Caco-2 (cell line): Measurements from ENCODE around the gene CACUL1. TPM values are rescaled to one million over a fixed set of nuclear protein-coding genes. Genes with fewer than 3 reads are reported as not detected.

Experiments
- BruUV-seq: library from RNA; stranded (reverse); fragments of 400-500 nt; replicated peaks from 2 replicates; lab custom pipeline; 2021; lab: Mats Ljungman, UMichigan
- CTCF ChIA-PET: fragments of 300-600 bp; sonication (Branson Sonifier 250); formaldehyde crosslinking; loops from one replicate; lab custom pipeline; 2022; ENCODE audit warnings: antibody characterized with exemption; lab: Charles Lee
- POLR2A ChIA-PET: fragments of 300-600 bp; sonication (Branson Sonifier 250); formaldehyde crosslinking; loops from one replicate; lab custom pipeline; 2022; ENCODE audit warnings: antibody characterized with exemption; lab: Charles Lee
- DNase-seq, 2 experiments: peaks; one replicate each; pipeline versions ENCODE4 v3.0.0 to v3.0.0-alpha.2; 2020 to 2022
- H3K27me3 ChIP-seq: replicated peaks from 2 replicates; pipeline ENCODE4 v1.6.0; 2011; ENCODE audit warnings: low read length; ENCODE audit not compliant: control insufficient read depth, insufficient read depth
- H3K36me3 ChIP-seq: 2 replicates; pipeline ENCODE4 v1.5.1; 2011; ENCODE audit warnings: low read length; ENCODE audit not compliant: control insufficient read depth, insufficient read depth
- H3K4me1 ChIP-seq: fragments of 250-450 bp; sonication (Bioruptor Pico); 2 replicates; pipeline ENCODE4 v1.5.1; 2020; ENCODE audit warnings: mild to moderate bottlenecking
- H3K4me3 ChIP-seq: 2 replicates; pipeline ENCODE4 v1.5.1; 2011; ENCODE audit warnings: low read depth, mild to moderate bottlenecking, control low read depth, low read length
- H3K9me3 ChIP-seq: fragments of 250-450 bp; sonication (Bioruptor Pico); 2 replicates; pipeline ENCODE4 v1.5.1; 2020; ENCODE audit warnings: mild to moderate bottlenecking, moderate library complexity
- H3K27ac Mint-ChIP-seq: one replicate; pipeline ENCODE4 v1.8.0; 2022; ENCODE audit warnings: mixed read lengths; ENCODE audit not compliant: unreplicated experiment
- H3K27me3 Mint-ChIP-seq: one replicate; pipeline ENCODE4 v1.8.0; 2022; ENCODE audit warnings: mixed read lengths; ENCODE audit not compliant: insufficient read depth, unreplicated experiment
- H3K36me3 Mint-ChIP-seq: one replicate; pipeline ENCODE4 v1.8.0; 2022; ENCODE audit warnings: mild to moderate bottlenecking, mixed read lengths; ENCODE audit not compliant: insufficient read depth, unreplicated experiment
- H3K4me1 Mint-ChIP-seq: one replicate; pipeline ENCODE4 v1.8.0; 2022; ENCODE audit warnings: low read depth, mixed read lengths; ENCODE audit not compliant: unreplicated experiment
- H3K4me3 Mint-ChIP-seq: one replicate; pipeline ENCODE4 v1.8.0; 2022; ENCODE audit warnings: mild to moderate bottlenecking, moderate library complexity, mixed read lengths; ENCODE audit not compliant: unreplicated experiment
- H3K9me3 Mint-ChIP-seq: one replicate; pipeline ENCODE4 v1.8.0; 2022; ENCODE audit warnings: mixed read lengths; ENCODE audit not compliant: unreplicated experiment
- intact Hi-C: fragments of 100-400 bp; cut with micrococcal nuclease; formaldehyde crosslinking; loops from one replicate; pipeline ENCODE4 v1.10.0; 2022; ENCODE audit not compliant: unreplicated experiment
- total RNA-seq: library from RNA; stranded (reverse); gene quantifications from 2 replicates; pipeline ENCODE4 v1.2.3, GENCODE V29; 2022
- TF ChIP-seq, protein P1 (sequence below), 2 experiments: fragments of 200-600 bp in 1 of 2; IDR thresholded peaks; 1 replicate in 1 of 2; 2 replicates in 1 of 2; pipeline versions ENCODE4 v1.5.1 to v1.8.0; 2011 to 2022; ENCODE audit warnings: antibody characterized with exemption in 1 of 2, control low read depth in 1 of 2, inconsistent platforms in 1 of 2, low read depth in 1 of 2, low read length in 1 of 2, mild to moderate bottlenecking in 1 of 2, moderate library complexity in 1 of 2; ENCODE audit not compliant: insufficient read depth in 1 of 2, severe bottlenecking in 1 of 2, unreplicated experiment in 1 of 2

CACUL1 gene
- total RNA-seq, 1 experiment from 2014 or later, result 39.2 TPM

DNA sequence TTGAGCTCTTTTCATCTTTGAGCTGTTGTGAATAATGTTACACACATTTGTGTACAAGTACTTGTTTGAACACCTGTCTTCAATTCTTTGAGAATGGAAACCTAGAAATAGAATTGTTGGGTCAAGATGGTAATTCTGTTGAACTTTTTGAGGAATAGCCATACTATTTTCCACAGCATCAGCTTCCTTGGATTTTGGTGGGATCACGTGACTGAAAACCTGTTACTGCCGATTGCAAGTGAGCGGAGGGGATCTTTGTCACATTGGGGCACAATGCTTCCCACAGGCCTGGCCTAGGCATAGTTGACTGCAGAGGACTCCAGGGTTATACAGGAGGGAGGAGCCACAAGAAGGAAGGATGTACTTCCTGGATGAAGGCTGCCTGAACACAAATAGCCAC is 21.3 kb upstream of the CACUL1 start:
- DNase-seq, result no peak
- H3K27me3 ChIP-seq, result no peaks in the 10 kb centered on the region
- BruUV-seq, result no TSS peak
- CTCF ChIA-PET, result no interaction called here
- no peaks in the 10 kb centered on the region for H3K36me3 Mint-ChIP-seq
- peaks cover 41% of the 10 kb centered on the region for H3K9me3 Mint-ChIP-seq
- intact Hi-C loops, result no loop called here
- no peak overlapping the region for H3K4me3 ChIP-seq
- POLR2A ChIA-PET, result no interaction called here
- no peaks in the 10 kb centered on the region for H3K27me3 Mint-ChIP-seq
- H3K36me3 ChIP-seq, result no peaks in the 10 kb centered on the region
- H3K4me1 ChIP-seq, result no peaks in the 10 kb centered on the region
- no peak overlapping the region for H3K4me3 Mint-ChIP-seq
- H3K27ac Mint-ChIP-seq, result no peak overlapping the region
- no peaks in the 10 kb centered on the region for H3K4me1 Mint-ChIP-seq
- TF ChIP-seq, protein P1, sequence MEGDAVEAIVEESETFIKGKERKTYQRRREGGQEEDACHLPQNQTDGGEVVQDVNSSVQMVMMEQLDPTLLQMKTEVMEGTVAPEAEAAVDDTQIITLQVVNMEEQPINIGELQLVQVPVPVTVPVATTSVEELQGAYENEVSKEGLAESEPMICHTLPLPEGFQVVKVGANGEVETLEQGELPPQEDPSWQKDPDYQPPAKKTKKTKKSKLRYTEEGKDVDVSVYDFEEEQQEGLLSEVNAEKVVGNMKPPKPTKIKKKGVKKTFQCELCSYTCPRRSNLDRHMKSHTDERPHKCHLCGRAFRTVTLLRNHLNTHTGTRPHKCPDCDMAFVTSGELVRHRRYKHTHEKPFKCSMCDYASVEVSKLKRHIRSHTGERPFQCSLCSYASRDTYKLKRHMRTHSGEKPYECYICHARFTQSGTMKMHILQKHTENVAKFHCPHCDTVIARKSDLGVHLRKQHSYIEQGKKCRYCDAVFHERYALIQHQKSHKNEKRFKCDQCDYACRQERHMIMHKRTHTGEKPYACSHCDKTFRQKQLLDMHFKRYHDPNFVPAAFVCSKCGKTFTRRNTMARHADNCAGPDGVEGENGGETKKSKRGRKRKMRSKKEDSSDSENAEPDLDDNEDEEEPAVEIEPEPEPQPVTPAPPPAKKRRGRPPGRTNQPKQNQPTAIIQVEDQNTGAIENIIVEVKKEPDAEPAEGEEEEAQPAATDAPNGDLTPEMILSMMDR (IDR thresholded peaks at IDR 0.05; ENCODE audit: insufficient read depth in 1 of 2, low read depth in 1 of 2, low read length in 1 of 2, severe bottlenecking in 1 of 2, unreplicated experiment in 1 of 2), result no peak
- no peaks in the 10 kb centered on the region for H3K9me3 ChIP-seq

DNA sequence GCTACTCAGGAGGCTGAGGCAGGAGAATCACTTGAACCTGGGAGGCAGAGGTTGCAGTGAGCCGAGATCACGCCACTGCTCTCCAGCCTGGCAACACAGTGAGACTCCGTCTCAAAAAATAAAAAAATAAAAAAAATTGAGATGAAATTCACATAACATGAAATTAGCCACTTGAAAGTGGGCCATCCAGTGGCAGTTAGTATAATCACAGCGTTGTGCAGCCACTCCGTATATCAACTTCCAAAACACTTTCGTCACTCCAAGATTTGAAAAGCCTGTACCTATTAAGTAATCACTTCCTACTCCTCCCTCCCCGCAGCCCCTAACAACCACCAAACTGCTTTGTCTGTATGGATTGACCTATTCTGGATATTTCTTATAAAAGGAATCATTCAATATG is 20.7 kb upstream of the CACUL1 start:
- DNase-seq, result no peak
- no peaks in the 10 kb centered on the region for H3K4me1 Mint-ChIP-seq
- H3K27me3 Mint-ChIP-seq, result no peaks in the 10 kb centered on the region
- ChIA-PET POLR2A (no interaction called here), CTCF (no interaction called here)
- Histone ChIP-seq H3K36me3 (no peaks in the 10 kb centered on the region), H3K4me1 (no peaks in the 10 kb centered on the region), H3K4me3 (no peak overlapping the region), H3K27me3 (no peaks in the 10 kb centered on the region), H3K9me3 (no peaks in the 10 kb centered on the region)
- TF ChIP-seq, protein P1 (IDR thresholded peaks at IDR 0.05; ENCODE audit: insufficient read depth in 1 of 2, low read depth in 1 of 2, low read length in 1 of 2, severe bottlenecking in 1 of 2, unreplicated experiment in 1 of 2), result no peak
- no peaks in the 10 kb centered on the region for H3K36me3 Mint-ChIP-seq
- no peak overlapping the region for H3K27ac Mint-ChIP-seq
- no peak overlapping the region for H3K4me3 Mint-ChIP-seq
- no TSS peak for BruUV-seq
- intact Hi-C loops, result no loop called here
- peaks cover 46% of the 10 kb centered on the region for H3K9me3 Mint-ChIP-seq

DNA sequence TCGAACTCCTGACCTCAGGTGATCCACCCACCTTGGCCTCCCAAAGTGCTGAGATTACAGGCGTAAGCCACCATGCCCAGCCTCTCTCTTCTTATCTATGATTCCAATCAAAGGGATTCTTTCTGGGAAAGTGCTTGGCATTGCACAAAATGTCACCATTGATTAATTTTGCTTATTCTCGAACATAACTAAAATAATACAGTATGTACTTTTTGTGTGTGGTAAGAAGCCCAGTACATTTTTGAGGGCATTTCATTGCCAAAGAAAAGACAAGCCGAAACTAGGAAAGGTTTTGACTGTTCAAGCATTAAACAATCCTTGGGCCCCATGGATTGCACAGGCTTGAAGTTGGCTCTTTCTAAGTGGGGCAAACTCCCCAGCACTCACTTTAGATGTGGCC is 18.3 kb upstream of the CACUL1 start:
- POLR2A ChIA-PET, result no interaction called here

More for the DNA sequence above, 18.3 kb upstream of the CACUL1 start:
- Histone ChIP-seq H3K4me3 (no peak overlapping the region), H3K4me1 (no peaks in the 10 kb centered on the region), H3K27me3 (no peaks in the 10 kb centered on the region), H3K36me3 (no peaks in the 10 kb centered on the region), H3K9me3 (no peaks in the 10 kb centered on the region; the same call in 1 of the 2 replicates)
- DNase-seq, result no peak
- intact Hi-C loops, result no loop called here
- Mint-ChIP-seq H3K27ac (no peak overlapping the region), H3K27me3 (no peaks in the 10 kb centered on the region), H3K4me1 (no peaks in the 10 kb centered on the region), H3K36me3 (no peaks in the 10 kb centered on the region), H3K4me3 (no peak overlapping the region), H3K9me3 (peaks cover 55% of the 10 kb centered on the region)
- TF ChIP-seq, protein P1 (IDR thresholded peaks at IDR 0.05; ENCODE audit: insufficient read depth in 1 of 2, low read depth in 1 of 2, low read length in 1 of 2, severe bottlenecking in 1 of 2, unreplicated experiment in 1 of 2), result no peak
- no TSS peak for BruUV-seq
- CTCF ChIA-PET, result no interaction called here
